K562 (cell line): ENCODE data around the gene RGS7. TPM values are rescaled to one million over a fixed set of nuclear protein-coding genes. Genes with fewer than 3 reads are reported as not detected.

Experiments used
- ATAC-seq: fragments of 200-7000 bp; cut with Tn5 transposase; 3 replicates; pipeline ENCODE4 v1.9.1; 2020; ENCODE audit warnings: moderate library complexity
- BruUV-seq: library from RNA; stranded (reverse); fragments of 400-500 nt; replicated peaks from 2 replicates; lab custom pipeline; 2021; lab: Mats Ljungman, UMichigan
- CTCF ChIA-PET: fragments of 300-600 bp; formaldehyde crosslinking; extraction: SDS; loops from one replicate; lab custom pipeline; 2021; ENCODE audit warnings: low intra/inter-chr PET ratio; lab: Yijun Ruan, JAX
- POLR2A ChIA-PET: fragments of 300-600, 350-650 bp; sonication (Branson Sonifier 250); formaldehyde crosslinking; extraction: SDS; loops from one replicate; lab custom pipeline; 2021; ENCODE audit warnings: antibody characterized with exemption, inconsistent platforms; lab: Yijun Ruan, JAX
- DNase-seq, 4 experiments: peaks; one replicate each; pipeline versions ENCODE4 v3.0.0 to v3.0.0-alpha.2; 2011 to 2018; ENCODE audit warnings: low spot score in 3 of 4, mixed read lengths in 3 of 4; ENCODE audit errors: extremely low read depth in 1 of 4
- FAIRE-seq: peaks from 2 replicates; lab custom pipeline; 2011; peaks lifted over from hg19 to GRCh38; lab: Jason Lieb, UNC
- H2AFZ ChIP-seq: 2 replicates; pipeline ENCODE4 v1.6.0; 2011; ENCODE audit warnings: low read depth, low read length, control low read depth, inconsistent platforms
- H3K27ac ChIP-seq: fragments of 200-600 bp; 3 replicates; pipeline ENCODE4 v1.8.0; 2011; ENCODE audit warnings: low read depth, mild to moderate bottlenecking, control low read depth, inconsistent platforms, low read length, moderate library complexity, mixed read lengths; ENCODE audit errors: extremely low read depth
- H3K27me3 ChIP-seq, 2 experiments: fragments of 300-600 bp in 1 of 2; 2 replicates in 1 of 2; 3 replicates in 1 of 2; pipeline versions ENCODE4 v1.6.0 to v1.8.0; 2011; ENCODE audit warnings: inconsistent platforms in 2 of 2, low read length in 2 of 2, mild to moderate bottlenecking in 1 of 2, mixed read lengths in 1 of 2, moderate library complexity in 1 of 2; ENCODE audit not compliant: control insufficient read depth in 2 of 2, insufficient read depth in 2 of 2
- H3K36me3 ChIP-seq: fragments of 300-600 bp; 3 replicates; pipeline ENCODE4 v1.8.0; 2011; ENCODE audit warnings: mild to moderate bottlenecking, low read length, inconsistent platforms; ENCODE audit not compliant: control insufficient read depth, insufficient read depth
- H3K4me1 ChIP-seq, 2 experiments: fragments of 200-600 bp in 1 of 2; replicated peaks in 1 of 2; 2 replicates in 1 of 2; 3 replicates in 1 of 2; pipeline versions ENCODE4 v1.5.1 to v1.8.0; 2011; ENCODE audit warnings: inconsistent platforms in 2 of 2, low read length in 2 of 2, mild to moderate bottlenecking in 1 of 2, mixed read lengths in 1 of 2, moderate library complexity in 1 of 2; ENCODE audit not compliant: control insufficient read depth in 2 of 2, insufficient read depth in 2 of 2
- H3K4me2 ChIP-seq: 2 replicates; pipeline ENCODE4 v1.6.1; 2011; ENCODE audit warnings: low read length, control low read depth, inconsistent platforms, mixed read lengths; ENCODE audit not compliant: insufficient read depth
- H3K4me3 ChIP-seq: fragments of 200-600 bp; sonication (generic), shearing (Covaris generic); 2 replicates; pipeline ENCODE4 v1.5.1; 2016; ENCODE audit warnings: control low read depth, inconsistent platforms
- H3K79me2 ChIP-seq: fragments of 200-600 bp; 3 replicates; pipeline ENCODE4 v1.8.0; 2011; ENCODE audit warnings: low read length, inconsistent platforms; ENCODE audit not compliant: control insufficient read depth, insufficient read depth
- H3K9ac ChIP-seq, 2 experiments: 2 replicates each; pipeline versions ENCODE4 v1.6.0 to v1.6.1; 2011; ENCODE audit warnings: low read depth in 2 of 2, low read length in 2 of 2, control low read depth in 1 of 2, inconsistent platforms in 1 of 2, mild to moderate bottlenecking in 1 of 2, mixed read lengths in 1 of 2; ENCODE audit not compliant: insufficient read depth in 1 of 2
- H3K9me1 ChIP-seq: one replicate; pipeline ENCODE4 v1.6.0; 2011; ENCODE audit warnings: inconsistent platforms, mild to moderate bottlenecking, low read length, moderate library complexity; ENCODE audit not compliant: control insufficient read depth, insufficient read depth
- H3K9me3 ChIP-seq: replicated peaks from 2 replicates; pipeline ENCODE4 v1.5.1; 2011; ENCODE audit warnings: low read depth, low read length, inconsistent platforms; ENCODE audit not compliant: control insufficient read depth, insufficient read depth
- H4K20me1 ChIP-seq: replicated peaks from 2 replicates; pipeline ENCODE4 v1.6.1; 2011; ENCODE audit warnings: low read length, inconsistent platforms, mixed read lengths; ENCODE audit not compliant: control insufficient read depth, insufficient read depth
- GATAD2B ChIP-seq: fragments of 450-650 bp; IDR thresholded peaks from 2 replicates; pipeline ENCODE4 v1.6.1; 2017; ENCODE audit warnings: mild to moderate bottlenecking, borderline replicate concordance
- HCFC1 ChIP-seq: IDR thresholded peaks from 2 replicates; pipeline ENCODE4 v1.6.1; 2012; ENCODE audit warnings: low read depth, low read length, improper control_type of control experiment
- SMARCA5 ChIP-seq: fragments of 450-650 bp; IDR thresholded peaks from 2 replicates; pipeline ENCODE4 v1.6.1; 2016
- ZNF24 ChIP-seq: fragments of 450-650 bp; IDR thresholded peaks from 2 replicates; pipeline ENCODE4 v1.6.1; 2016
- WGBS: fragments of 100-300 bp; shearing (Covaris generic); methylation state at CpG from one replicate; pipeline ENCODE4 v1.1.6; 2016; ENCODE audit warnings: low coverage, mixed read lengths; ENCODE audit not compliant: insufficient coverage; ENCODE audit errors: missing lambda C conversion rate; 5-methylcytosine and 5-hydroxymethylcytosine counted together
- in situ Hi-C: fragments of 300-500 bp; cut with MboI; formaldehyde crosslinking; loops from 4 replicates; pipeline ENCODE4 v1.15.0; 2018; ENCODE audit warnings: inconsistent platforms, mixed read lengths
- intact Hi-C: fragments of 100-400 bp; cut with micrococcal nuclease; formaldehyde crosslinking; loops from 2 replicates; pipeline ENCODE4 v1.14.2; 2022
- polyA plus RNA-seq, 8 experiments: library from polyadenylated mRNA; depleted of rRNA in 4 of 8; stranded (reverse) in 5 of 8; unstranded in 3 of 8; fragments of >200 nt; fragmentation: Nextera tagmentation in 2 of 8; fragmentation: Illumina TruSeq in 1 of 8; extraction: Ambion mirVana in 2 of 8; extraction: Trizol in 1 of 8; gene quantifications; 2 replicates each; pipeline versions ENCODE4 v1.2.1 to v1.2.3, GENCODE V29; 2011 to 2014; ENCODE audit warnings: inconsistent platforms in 1 of 8, missing spikeins in 1 of 8
- total RNA-seq, 7 experiments: library from RNA; depleted of rRNA in 6 of 7; stranded (reverse); fragments of >200 nt in 6 of 7; fragmentation: Illumina TruSeq in 2 of 7; extraction: Trizol in 2 of 7; gene quantifications; 2 replicates each; pipeline versions ENCODE4 v1.2.1 to v1.2.3, GENCODE V29; 2011 to 2021; ENCODE audit warnings: low replicate concordance in 1 of 7
- TF ChIP-seq, protein P1 (sequence below): fragments of 450-650 bp; formaldehyde crosslinking; IDR thresholded peaks from 2 replicates; pipeline ENCODE4 v1.4.0; 2020; ENCODE audit warnings: mild to moderate bottlenecking, mixed read lengths
- TF ChIP-seq, protein P2 (sequence below): sonication (generic); formaldehyde crosslinking; IDR thresholded peaks from 2 replicates; pipeline ENCODE4 v1.8.1; 2023; ENCODE audit warnings: mild to moderate bottlenecking, missing genetic modification reagents

RGS7 gene
- total and polyA plus RNA-seq, 9 of the 15 experiments (the other 6 are each of a cell fraction or from before 2014, with no cell fraction given), result not detected

DNA sequence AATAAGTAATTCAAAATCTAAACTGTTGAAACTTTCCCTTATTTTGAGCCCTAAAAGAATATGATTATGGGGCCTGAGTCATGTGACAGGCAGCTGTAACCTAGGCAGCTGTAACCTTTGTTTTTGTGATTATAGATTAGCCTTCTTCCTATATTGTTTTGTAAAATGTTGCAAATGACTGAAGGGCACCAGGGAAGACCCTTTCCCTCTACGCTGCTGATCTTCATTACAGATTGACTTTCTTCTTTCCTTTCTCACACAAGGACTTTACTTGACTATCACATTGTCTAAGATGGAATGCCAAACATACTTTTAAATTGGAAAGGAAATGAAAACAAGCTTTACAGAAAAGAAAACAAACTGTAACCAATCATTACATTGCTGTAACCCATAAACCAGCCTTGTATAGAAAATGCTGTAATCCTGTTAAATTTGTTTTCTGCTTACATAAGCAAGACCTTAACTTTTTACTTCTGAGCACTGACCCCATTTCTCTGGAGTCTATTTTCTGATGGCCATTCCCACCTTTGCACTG, 242.2 kb downstream of the RGS7 start:
- Histone ChIP-seq H3K9me1 (no peaks in the 10 kb centered on the region), H3K4me1 (no peaks in the 10 kb centered on the region), H2AFZ (no peak overlapping the region), H4K20me1 (no peaks in the 10 kb centered on the region), H3K27me3 (no peaks in the 10 kb centered on the region), H3K4me3 (no peak overlapping the region), H3K9ac (no peak overlapping the region), H3K79me2 (no peaks in the 10 kb centered on the region), H3K27ac (no peak overlapping the region), H3K36me3 (no peaks in the 10 kb centered on the region), H3K9me3 (peaks cover 3% of the 10 kb centered on the region), H3K4me2 (no peak overlapping the region)
- TF ChIP-seq GATAD2B, result no peak
- TF ChIP-seq ZNF24, result no peak
- TF ChIP-seq, protein P1, sequence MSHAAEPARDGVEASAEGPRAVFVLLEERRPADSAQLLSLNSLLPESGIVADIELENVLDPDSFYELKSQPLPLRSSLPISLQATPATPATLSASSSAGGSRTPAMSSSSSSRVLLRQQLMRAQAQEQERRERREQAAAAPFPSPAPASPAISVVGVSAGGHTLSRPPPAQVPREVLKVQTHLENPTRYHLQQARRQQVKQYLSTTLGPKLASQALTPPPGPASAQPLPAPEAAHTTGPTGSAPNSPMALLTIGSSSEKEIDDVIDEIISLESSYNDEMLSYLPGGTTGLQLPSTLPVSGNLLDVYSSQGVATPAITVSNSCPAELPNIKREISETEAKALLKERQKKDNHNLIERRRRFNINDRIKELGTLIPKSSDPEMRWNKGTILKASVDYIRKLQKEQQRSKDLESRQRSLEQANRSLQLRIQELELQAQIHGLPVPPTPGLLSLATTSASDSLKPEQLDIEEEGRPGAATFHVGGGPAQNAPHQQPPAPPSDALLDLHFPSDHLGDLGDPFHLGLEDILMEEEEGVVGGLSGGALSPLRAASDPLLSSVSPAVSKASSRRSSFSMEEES (CRISPR knock-in tag), result peak; percentile 26
- TF ChIP-seq, protein P2, sequence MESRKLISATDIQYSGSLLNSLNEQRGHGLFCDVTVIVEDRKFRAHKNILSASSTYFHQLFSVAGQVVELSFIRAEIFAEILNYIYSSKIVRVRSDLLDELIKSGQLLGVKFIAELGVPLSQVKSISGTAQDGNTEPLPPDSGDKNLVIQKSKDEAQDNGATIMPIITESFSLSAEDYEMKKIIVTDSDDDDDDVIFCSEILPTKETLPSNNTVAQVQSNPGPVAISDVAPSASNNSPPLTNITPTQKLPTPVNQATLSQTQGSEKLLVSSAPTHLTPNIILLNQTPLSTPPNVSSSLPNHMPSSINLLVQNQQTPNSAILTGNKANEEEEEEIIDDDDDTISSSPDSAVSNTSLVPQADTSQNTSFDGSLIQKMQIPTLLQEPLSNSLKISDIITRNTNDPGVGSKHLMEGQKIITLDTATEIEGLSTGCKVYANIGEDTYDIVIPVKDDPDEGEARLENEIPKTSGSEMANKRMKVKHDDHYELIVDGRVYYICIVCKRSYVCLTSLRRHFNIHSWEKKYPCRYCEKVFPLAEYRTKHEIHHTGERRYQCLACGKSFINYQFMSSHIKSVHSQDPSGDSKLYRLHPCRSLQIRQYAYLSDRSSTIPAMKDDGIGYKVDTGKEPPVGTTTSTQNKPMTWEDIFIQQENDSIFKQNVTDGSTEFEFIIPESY, result no peak
- TF ChIP-seq HCFC1, result no peak
- no peak for TF ChIP-seq SMARCA5
- BruUV-seq, result no TSS peak
- CTCF ChIA-PET, result no interaction called here
- intact Hi-C loops (no loop called here), in situ Hi-C loops (no loop called here)
- 0% methylated on average over 1 of the region's 1 CpG for WGBS
- DNase-seq (no peak), ATAC-seq (no peak), FAIRE-seq (no peak)
- POLR2A ChIA-PET, result no interaction called here
